K562 (cell line): ENCODE measurements around the gene PEDS1. TPM values are rescaled to one million over a fixed set of nuclear protein-coding genes. Genes with fewer than 3 reads are reported as not detected.

Experiments
- BRD4 ChIP-seq: fragments of 200-600 bp; sonication (generic); IDR thresholded peaks from 2 replicates; pipeline ENCODE4 v1.6.1; 2017; ENCODE audit warnings: inconsistent platforms
- CEBPG ChIP-seq, 3 experiments: fragments of 200-800 bp in 1 of 3; sonication (Bioruptor generic) in 1 of 3; sonication (generic) in 1 of 3; formaldehyde crosslinking in 1 of 3; IDR thresholded peaks in 2 of 3; conservative IDR thresholded peaks in 1 of 3; 2 replicates each; pipeline versions ENCODE4 v1.6.1 to v1.8.0; 2016 to 2022; ENCODE audit warnings: missing compliant biosample characterization in 2 of 3, missing genetic modification characterization in 2 of 3, mild to moderate bottlenecking in 1 of 3, missing genetic modification reagents in 1 of 3
- CXXC5 ChIP-seq: fragments of 250-450 bp; sonication (Bioruptor Pico); IDR thresholded peaks from 2 replicates; pipeline ENCODE4 v1.8.0; 2022; ENCODE audit warnings: inconsistent platforms, mild to moderate bottlenecking, moderate library complexity
- GATA2 ChIP-seq: sonication (generic); formaldehyde crosslinking; IDR thresholded peaks from 2 replicates; pipeline ENCODE4 v1.4.0; 2020; ENCODE audit warnings: mild to moderate bottlenecking, missing genetic modification reagents
- JUND ChIP-seq, 2 experiments: IDR thresholded peaks; 2 replicates in 1 of 2; 3 replicates in 1 of 2; pipeline ENCODE4 v1.6.1; 2011; ENCODE audit warnings: borderline replicate concordance in 2 of 2, low read depth in 2 of 2, low read length in 2 of 2, improper control_type of control experiment in 1 of 2, missing biosample characterization in 1 of 2, missing genetic modification characterization in 1 of 2, missing genetic modification reagents in 1 of 2
- KDM1A ChIP-seq, 2 experiments: fragments of 450-650 bp; IDR thresholded peaks; 2 replicates each; pipeline ENCODE4 v1.6.1; 2016; ENCODE audit warnings: mild to moderate bottlenecking in 2 of 2
- KDM5B ChIP-seq: fragments of 200-600 bp; sonication (generic); IDR thresholded peaks from 2 replicates; pipeline ENCODE4 v1.6.1; 2012; ENCODE audit warnings: low read depth, mild to moderate bottlenecking, moderate library complexity, low read length, control low read depth, inconsistent platforms; ENCODE audit not compliant: insufficient replicate concordance
- MEIS2 ChIP-seq: fragments of 450-650 bp; IDR thresholded peaks from 2 replicates; pipeline ENCODE4 v1.6.1; 2014; ENCODE audit warnings: mild to moderate bottlenecking; ENCODE audit not compliant: partially characterized antibody
- MTA2 ChIP-seq: fragments of 450-650 bp; IDR thresholded peaks from 2 replicates; pipeline ENCODE4 v1.6.1; 2016; ENCODE audit warnings: low read depth
- MYBL2 ChIP-seq, 2 experiments: fragments of 450-650 bp in 1 of 2; sonication (generic) in 1 of 2; formaldehyde crosslinking in 1 of 2; IDR thresholded peaks; 2 replicates each; pipeline versions ENCODE4 v1.6.1 to v1.8.1; 2017 to 2022; ENCODE audit warnings: borderline replicate concordance in 1 of 2, inconsistent platforms in 1 of 2, low read depth in 1 of 2, mild to moderate bottlenecking in 1 of 2, missing genetic modification reagents in 1 of 2, moderate library complexity in 1 of 2
- NFE2L1 ChIP-seq: fragments of 450-650 bp; IDR thresholded peaks from 2 replicates; pipeline ENCODE4 v1.6.1; 2016; ENCODE audit warnings: missing genetic modification characterization, low read depth, mild to moderate bottlenecking, missing compliant biosample characterization, moderate library complexity, borderline replicate concordance
- RB1 ChIP-seq: fragments of 450-650 bp; IDR thresholded peaks from 2 replicates; pipeline ENCODE4 v1.6.1; 2017; ENCODE audit warnings: low read depth, mild to moderate bottlenecking
- TEAD1 ChIP-seq, 2 experiments: fragments of 450-650 bp in 1 of 2; sonication (generic) in 1 of 2; formaldehyde crosslinking; IDR thresholded peaks; 2 replicates each; pipeline versions ENCODE4 v1.4.0 to v1.8.0; 2020 to 2022; ENCODE audit warnings: mild to moderate bottlenecking in 2 of 2, missing genetic modification reagents in 1 of 2
- TEAD4 ChIP-seq, 2 experiments: sonication (generic) in 1 of 2; formaldehyde crosslinking in 1 of 2; IDR thresholded peaks; 2 replicates each; pipeline versions ENCODE4 v1.6.1 to v1.8.0; 2012 to 2022; ENCODE audit warnings: borderline replicate concordance in 1 of 2, inconsistent platforms in 1 of 2, low read length in 1 of 2, mild to moderate bottlenecking in 1 of 2, missing genetic modification reagents in 1 of 2
- ZKSCAN1 ChIP-seq: fragments of 150-350 bp; IDR thresholded peaks from 2 replicates; pipeline ENCODE4 v1.6.1; 2016; ENCODE audit warnings: low read depth, low read length
- ZNF23 ChIP-seq: fragments of 250-450 bp; sonication (Bioruptor Pico); IDR thresholded peaks from 2 replicates; pipeline ENCODE4 v1.4.0; 2020; ENCODE audit warnings: mild to moderate bottlenecking
- ZNF316 ChIP-seq: fragments of 450-650 bp; IDR thresholded peaks from 2 replicates; pipeline ENCODE4 v1.6.1; 2016
- ZNF644 ChIP-seq: fragments of 200-800 bp; sonication (Bioruptor generic); IDR thresholded peaks from 2 replicates; pipeline ENCODE4 v1.6.1; 2016; ENCODE audit warnings: low read depth, missing genetic modification characterization, missing compliant biosample characterization
- ZNF75A ChIP-seq: fragments of 450-650 bp; formaldehyde crosslinking; IDR thresholded peaks from 2 replicates; pipeline ENCODE4 v1.4.0; 2020; ENCODE audit warnings: mild to moderate bottlenecking
- polyA plus RNA-seq, 8 experiments: library from polyadenylated mRNA; depleted of rRNA in 4 of 8; stranded (reverse) in 5 of 8; unstranded in 3 of 8; fragments of >200 nt; fragmentation: Nextera tagmentation in 2 of 8; fragmentation: Illumina TruSeq in 1 of 8; extraction: Ambion mirVana in 2 of 8; extraction: Trizol in 1 of 8; gene quantifications; 2 replicates each; pipeline versions ENCODE4 v1.2.1 to v1.2.3, GENCODE V29; 2011 to 2014; ENCODE audit warnings: inconsistent platforms in 1 of 8, missing spikeins in 1 of 8
- total RNA-seq, 7 experiments: library from RNA; depleted of rRNA in 6 of 7; stranded (reverse); fragments of >200 nt in 6 of 7; fragmentation: Illumina TruSeq in 2 of 7; extraction: Trizol in 2 of 7; gene quantifications; 2 replicates each; pipeline versions ENCODE4 v1.2.1 to v1.2.3, GENCODE V29; 2011 to 2021; ENCODE audit warnings: low replicate concordance in 1 of 7
- TF ChIP-seq, protein P1 (sequence below): fragments of 450-650 bp; formaldehyde crosslinking; IDR thresholded peaks from 2 replicates; pipeline ENCODE4 v1.4.0; 2020; ENCODE audit warnings: mild to moderate bottlenecking, moderate library complexity
- TF ChIP-seq, protein P2 (sequence below): sonication (generic); formaldehyde crosslinking; IDR thresholded peaks from 2 replicates; pipeline ENCODE4 v1.9.0; 2022; ENCODE audit warnings: mild to moderate bottlenecking, missing genetic modification reagents
- TF ChIP-seq, protein P3 (sequence below): IDR thresholded peaks from 2 replicates; pipeline ENCODE4 v1.6.1; 2014; ENCODE audit warnings: antibody characterized with exemption

Gene PEDS1
- total and polyA plus RNA-seq, 9 of the 15 experiments (the other 6 are each of a cell fraction or from before 2014, with no cell fraction given) = 2.9 to 38.5 (median 24.2) TPM

DNA sequence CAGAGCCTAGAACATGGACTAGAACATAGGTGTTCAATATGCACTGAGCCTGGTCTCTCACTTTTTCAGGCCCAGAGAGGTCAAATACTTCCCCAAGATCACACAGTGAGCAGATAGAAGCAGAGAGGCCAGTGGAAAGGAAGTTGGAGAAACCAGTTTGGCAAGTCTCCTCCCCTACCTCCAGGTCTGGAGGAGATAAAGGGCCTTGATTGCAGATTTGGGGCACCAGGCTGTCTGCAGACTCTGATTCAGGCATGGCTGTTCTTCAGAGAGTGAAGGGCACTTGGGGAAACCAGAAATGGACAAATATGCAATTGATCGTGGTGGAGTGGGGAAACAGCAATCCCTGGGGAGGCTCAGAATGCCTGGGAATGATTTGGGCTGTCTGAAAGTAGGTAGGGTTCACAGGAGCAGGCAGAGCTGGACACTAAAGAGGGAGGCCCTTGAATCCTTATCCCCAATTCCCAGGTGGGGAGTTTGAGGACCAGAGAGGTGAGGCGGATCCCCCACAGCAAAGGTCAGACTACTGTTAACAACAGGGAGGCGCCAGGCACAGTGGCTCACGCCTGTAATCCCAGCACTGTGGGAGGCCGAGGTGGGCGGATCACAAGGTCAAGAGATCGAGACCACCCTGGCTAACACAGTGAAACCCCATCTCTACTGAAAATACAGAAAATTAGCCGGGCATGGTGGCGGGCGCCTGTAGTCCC, 2.3 kb downstream of the PEDS1 start (continued):
- TF ChIP-seq, protein P1, sequence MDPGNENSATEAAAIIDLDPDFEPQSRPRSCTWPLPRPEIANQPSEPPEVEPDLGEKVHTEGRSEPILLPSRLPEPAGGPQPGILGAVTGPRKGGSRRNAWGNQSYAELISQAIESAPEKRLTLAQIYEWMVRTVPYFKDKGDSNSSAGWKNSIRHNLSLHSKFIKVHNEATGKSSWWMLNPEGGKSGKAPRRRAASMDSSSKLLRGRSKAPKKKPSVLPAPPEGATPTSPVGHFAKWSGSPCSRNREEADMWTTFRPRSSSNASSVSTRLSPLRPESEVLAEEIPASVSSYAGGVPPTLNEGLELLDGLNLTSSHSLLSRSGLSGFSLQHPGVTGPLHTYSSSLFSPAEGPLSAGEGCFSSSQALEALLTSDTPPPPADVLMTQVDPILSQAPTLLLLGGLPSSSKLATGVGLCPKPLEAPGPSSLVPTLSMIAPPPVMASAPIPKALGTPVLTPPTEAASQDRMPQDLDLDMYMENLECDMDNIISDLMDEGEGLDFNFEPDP (CRISPR knock-in tag) = no peak
- TF ChIP-seq MTA2 = 0 out of 2 replicates have a peak, but pooled peaks have one; percentile 13
- TF ChIP-seq ZNF644 (tag) = no peak
- no peak for TF ChIP-seq MEIS2
- no peak for TF ChIP-seq RB1
- TF ChIP-seq GATA2 (CRISPR knock-in tag) = peak; percentile 65
- TF ChIP-seq ZNF75A = no peak
- peak; percentile 96 to 97 for TF ChIP-seq KDM1A (IDR thresholded peaks at IDR 0.05)
- TF ChIP-seq, protein P2, sequence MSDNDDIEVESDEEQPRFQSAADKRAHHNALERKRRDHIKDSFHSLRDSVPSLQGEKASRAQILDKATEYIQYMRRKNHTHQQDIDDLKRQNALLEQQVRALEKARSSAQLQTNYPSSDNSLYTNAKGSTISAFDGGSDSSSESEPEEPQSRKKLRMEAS = no peak
- no peak for TF ChIP-seq ZKSCAN1
- TF ChIP-seq JUND (IDR thresholded peaks at IDR 0.05; ENCODE audit: borderline replicate concordance, low read depth, low read length) = 0 out of 2 replicates have a peak, but pooled peaks have one; percentile 8
- TF ChIP-seq JUND (tag; IDR thresholded peaks at IDR 0.05; ENCODE audit: borderline replicate concordance, low read depth, low read length) = no peak
- TF ChIP-seq CXXC5 (CRISPR knock-in tag) = no peak
- no peak for TF ChIP-seq NFE2L1 (tag)
- TF ChIP-seq KDM5B = no peak
- TF ChIP-seq, protein P3, sequence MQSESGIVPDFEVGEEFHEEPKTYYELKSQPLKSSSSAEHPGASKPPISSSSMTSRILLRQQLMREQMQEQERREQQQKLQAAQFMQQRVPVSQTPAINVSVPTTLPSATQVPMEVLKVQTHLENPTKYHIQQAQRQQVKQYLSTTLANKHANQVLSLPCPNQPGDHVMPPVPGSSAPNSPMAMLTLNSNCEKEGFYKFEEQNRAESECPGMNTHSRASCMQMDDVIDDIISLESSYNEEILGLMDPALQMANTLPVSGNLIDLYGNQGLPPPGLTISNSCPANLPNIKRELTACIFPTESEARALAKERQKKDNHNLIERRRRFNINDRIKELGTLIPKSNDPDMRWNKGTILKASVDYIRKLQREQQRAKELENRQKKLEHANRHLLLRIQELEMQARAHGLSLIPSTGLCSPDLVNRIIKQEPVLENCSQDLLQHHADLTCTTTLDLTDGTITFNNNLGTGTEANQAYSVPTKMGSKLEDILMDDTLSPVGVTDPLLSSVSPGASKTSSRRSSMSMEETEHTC = no peak
- TF ChIP-seq BRD4 = no peak
- no peak for TF ChIP-seq TEAD1 (CRISPR knock-in tag; IDR thresholded peaks at IDR 0.05)
- no peak for TF ChIP-seq CEBPG (CRISPR knock-in tag; IDR thresholded peaks at IDR 0.05)
- no peak for TF ChIP-seq CEBPG (tag; conservative IDR thresholded peaks at IDR 0.05 in 1 of 2, IDR thresholded peaks at IDR 0.05 in 1 of 2)
- no peak for TF ChIP-seq ZNF316
- no peak for TF ChIP-seq MYBL2 (IDR thresholded peaks at IDR 0.05; ENCODE audit: low read depth)
- TF ChIP-seq MYBL2 (CRISPR knock-in tag; IDR thresholded peaks at IDR 0.05; ENCODE audit: borderline replicate concordance) = no peak
- TF ChIP-seq TEAD4 (IDR thresholded peaks at IDR 0.05; ENCODE audit: low read length) = peak; percentile 62
- TF ChIP-seq TEAD4 (CRISPR knock-in tag; IDR thresholded peaks at IDR 0.05; ENCODE audit: borderline replicate concordance) = no peak
- TF ChIP-seq ZNF23 = no peak
